ENCODE measurements around the gene TTBK1. TPM values are rescaled to one million over a fixed set of nuclear protein-coding genes. Genes with fewer than 3 reads are reported as not detected.

TTBK1 gene
- total RNA-seq, 1 donor from 2014 or later: 1.7 TPM

DNA sequence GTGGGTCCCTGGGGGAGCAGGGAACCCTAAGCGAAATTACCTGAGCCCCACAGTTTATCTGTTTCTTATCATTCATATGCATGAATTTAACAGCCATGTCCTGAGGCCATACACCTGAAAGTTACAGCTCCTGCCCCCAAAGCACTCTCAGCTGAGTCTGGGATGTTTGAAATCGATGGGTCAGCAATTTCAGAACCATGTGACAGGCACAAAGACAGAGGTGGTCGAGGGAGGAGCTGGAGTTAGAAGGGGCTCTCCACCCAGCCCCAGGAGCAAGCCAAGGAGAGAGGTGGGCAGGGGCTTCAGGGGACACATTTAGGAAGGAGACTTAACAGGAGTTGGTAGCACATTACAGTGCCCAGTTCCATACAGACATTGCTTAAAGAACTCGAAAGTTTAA is 14.9 kb downstream of the TTBK1 start:
- no peak overlapping the region for H3K4me2 ChIP-seq
- TF ChIP-seq EZH2phosphoT487 (IDR thresholded peaks at IDR 0.05): no peak
- TF ChIP-seq, protein P1, sequence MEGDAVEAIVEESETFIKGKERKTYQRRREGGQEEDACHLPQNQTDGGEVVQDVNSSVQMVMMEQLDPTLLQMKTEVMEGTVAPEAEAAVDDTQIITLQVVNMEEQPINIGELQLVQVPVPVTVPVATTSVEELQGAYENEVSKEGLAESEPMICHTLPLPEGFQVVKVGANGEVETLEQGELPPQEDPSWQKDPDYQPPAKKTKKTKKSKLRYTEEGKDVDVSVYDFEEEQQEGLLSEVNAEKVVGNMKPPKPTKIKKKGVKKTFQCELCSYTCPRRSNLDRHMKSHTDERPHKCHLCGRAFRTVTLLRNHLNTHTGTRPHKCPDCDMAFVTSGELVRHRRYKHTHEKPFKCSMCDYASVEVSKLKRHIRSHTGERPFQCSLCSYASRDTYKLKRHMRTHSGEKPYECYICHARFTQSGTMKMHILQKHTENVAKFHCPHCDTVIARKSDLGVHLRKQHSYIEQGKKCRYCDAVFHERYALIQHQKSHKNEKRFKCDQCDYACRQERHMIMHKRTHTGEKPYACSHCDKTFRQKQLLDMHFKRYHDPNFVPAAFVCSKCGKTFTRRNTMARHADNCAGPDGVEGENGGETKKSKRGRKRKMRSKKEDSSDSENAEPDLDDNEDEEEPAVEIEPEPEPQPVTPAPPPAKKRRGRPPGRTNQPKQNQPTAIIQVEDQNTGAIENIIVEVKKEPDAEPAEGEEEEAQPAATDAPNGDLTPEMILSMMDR (IDR thresholded peaks at IDR 0.05): no peak
- TF ChIP-seq EZH2 (IDR thresholded peaks at IDR 0.05): no peak

DNA sequence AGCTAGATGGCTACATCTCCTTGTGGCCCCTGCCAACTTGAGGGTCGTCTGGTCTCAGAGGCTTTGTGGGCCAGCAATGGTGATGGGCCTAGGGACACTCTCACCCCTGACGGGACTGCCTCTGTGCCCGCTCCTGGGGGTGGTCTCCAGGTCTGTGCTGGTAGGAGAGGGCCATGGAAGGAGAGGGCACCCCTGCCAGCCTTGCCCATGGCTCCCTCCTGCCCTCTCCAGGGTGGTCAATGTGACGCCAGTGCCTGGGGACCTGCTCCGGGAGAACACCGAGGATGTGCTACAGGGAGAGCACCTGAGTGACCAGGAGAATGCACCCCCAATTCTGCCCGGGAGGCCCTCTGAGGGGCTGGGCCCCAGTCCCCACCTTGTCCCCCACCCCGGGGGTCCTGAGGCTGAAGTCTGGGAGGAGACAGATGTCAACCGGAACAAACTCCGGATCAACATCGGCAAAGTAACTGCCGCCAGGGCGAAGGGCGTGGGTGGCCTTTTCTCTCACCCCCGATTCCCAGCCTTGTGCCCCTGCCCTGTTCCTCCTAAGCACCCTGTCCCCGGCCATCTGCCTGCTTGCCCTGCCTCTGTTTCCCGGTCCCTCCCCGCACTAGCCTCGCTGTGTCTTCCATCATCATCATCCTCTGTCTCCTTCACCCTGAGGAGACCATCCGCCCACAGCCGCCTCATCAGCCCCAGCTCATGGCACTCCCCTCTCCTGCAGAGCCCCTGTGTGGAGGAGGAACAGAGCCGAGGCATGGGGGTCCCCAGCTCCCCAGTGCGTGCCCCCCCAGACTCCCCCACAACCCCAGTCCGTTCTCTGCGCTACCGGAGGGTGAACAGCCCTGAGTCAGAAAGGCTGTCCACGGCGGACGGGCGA is 15.8 kb downstream of the TTBK1 start:
- Mint-ChIP-seq H3K4me1 (peaks cover 4% of the 10 kb centered on the region), H3K4me3 (no peak overlapping the region), H3K9me3 (no peaks in the 10 kb centered on the region), H3K27me3 (ENCODE audit: insufficient read depth, low read depth) (peaks cover 5% of the 10 kb centered on the region), H3K27ac (no peak overlapping the region), H3K36me3 (no peaks in the 10 kb centered on the region)
- H3K9me3 ChIP-seq (ENCODE audit: low read depth): no peaks in the 10 kb centered on the region
- no peak overlapping the region for H3K27ac ChIP-seq
- H3K9ac ChIP-seq: no peak overlapping the region
- H3K4me3 ChIP-seq: no peak overlapping the region
- H3K36me3 ChIP-seq: no peaks in the 10 kb centered on the region
- H3F3A ChIP-seq (ENCODE audit: low read depth): peaks cover 5% of the 10 kb centered on the region
- H3K79me2 ChIP-seq (ENCODE audit: low read depth): no peaks in the 10 kb centered on the region
- H2AFZ ChIP-seq (replicated peaks): no peak overlapping the region
- H4K20me1 ChIP-seq (ENCODE audit: low read depth): no peaks in the 10 kb centered on the region
- H3K4me1 ChIP-seq: no peaks in the 10 kb centered on the region
- no peak overlapping the region for H3K4me2 ChIP-seq
- DNase-seq (ENCODE audit: low spot score): no peak
- H3K27me3 ChIP-seq: no peaks in the 10 kb centered on the region
- TF ChIP-seq, protein P1 (IDR thresholded peaks at IDR 0.05): no peak
- no peak for TF ChIP-seq EZH2 (IDR thresholded peaks at IDR 0.05)
- TF ChIP-seq EZH2phosphoT487 (IDR thresholded peaks at IDR 0.05): no peak

More for the DNA sequence above, 14.9 kb downstream of the TTBK1 start:
- Histone ChIP-seq H3K9me3 (ENCODE audit: low read depth) (no peaks in the 10 kb centered on the region), H3K27ac (no peak overlapping the region), H3K9ac (no peak overlapping the region), H2AFZ (replicated peaks) (no peak overlapping the region), H3K4me1 (no peaks in the 10 kb centered on the region), H3K4me3 (no peak overlapping the region), H3F3A (ENCODE audit: low read depth) (peaks cover 5% of the 10 kb centered on the region), H3K79me2 (ENCODE audit: low read depth) (no peaks in the 10 kb centered on the region), H3K36me3 (no peaks in the 10 kb centered on the region), H3K27me3 (no peaks in the 10 kb centered on the region), H4K20me1 (ENCODE audit: low read depth) (no peaks in the 10 kb centered on the region)
- no peaks in the 10 kb centered on the region for H3K9me3 Mint-ChIP-seq
- peaks cover 5% of the 10 kb centered on the region for H3K27me3 Mint-ChIP-seq (ENCODE audit: insufficient read depth, low read depth)
- no peak overlapping the region for H3K4me3 Mint-ChIP-seq
- no peak for DNase-seq (ENCODE audit: low spot score)
- no peaks in the 10 kb centered on the region for H3K36me3 Mint-ChIP-seq
- no peak overlapping the region for H3K27ac Mint-ChIP-seq
- peaks cover 4% of the 10 kb centered on the region for H3K4me1 Mint-ChIP-seq

DNA sequence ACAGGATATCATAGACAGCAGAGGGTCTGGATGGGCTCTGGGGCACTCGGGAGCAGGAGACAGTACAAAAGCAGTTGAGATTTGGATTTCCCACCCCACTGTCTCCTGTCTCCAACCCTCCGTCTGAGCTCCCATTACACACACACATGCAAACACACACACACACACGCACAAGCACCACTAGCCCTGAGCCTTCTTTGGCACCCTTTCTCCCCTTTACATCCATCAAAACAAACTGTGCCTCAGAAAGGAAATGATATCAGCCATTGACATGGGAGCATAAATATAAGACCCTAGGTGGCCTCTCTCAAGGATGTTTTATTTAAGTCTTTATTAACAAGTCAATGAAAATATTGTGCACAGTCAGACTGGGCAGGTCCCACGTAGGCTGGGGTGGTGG is 17.5 kb downstream of the TTBK1 start:
- Histone ChIP-seq H3K27ac (no peak overlapping the region), H3K36me3 (no peaks in the 10 kb centered on the region), H3K79me2 (ENCODE audit: low read depth) (no peaks in the 10 kb centered on the region), H3K9ac (no peak overlapping the region), H3K4me2 (no peak overlapping the region), H3K27me3 (no peaks in the 10 kb centered on the region), H4K20me1 (ENCODE audit: low read depth) (no peaks in the 10 kb centered on the region), H3F3A (ENCODE audit: low read depth) (peaks cover 5% of the 10 kb centered on the region), H3K4me3 (no peak overlapping the region), H3K9me3 (ENCODE audit: low read depth) (no peaks in the 10 kb centered on the region), H3K4me1 (no peaks in the 10 kb centered on the region), H2AFZ (replicated peaks) (no peak overlapping the region)
- Mint-ChIP-seq H3K36me3 (no peaks in the 10 kb centered on the region), H3K4me3 (peak overlapping the region; percentile 44), H3K4me1 (peaks cover 4% of the 10 kb centered on the region), H3K9me3 (no peaks in the 10 kb centered on the region), H3K27me3 (ENCODE audit: insufficient read depth, low read depth) (peaks cover 5% of the 10 kb centered on the region), H3K27ac (peak overlapping the region; percentile 85)
- no peak for DNase-seq (ENCODE audit: low spot score)
- TF ChIP-seq, protein P1 (IDR thresholded peaks at IDR 0.05): no peak
- no peak for TF ChIP-seq EZH2 (IDR thresholded peaks at IDR 0.05)
- TF ChIP-seq EZH2phosphoT487 (IDR thresholded peaks at IDR 0.05): no peak

Measured in neural progenitor cell (in vitro differentiated cells).